ENCODE measurements around the gene EPS8L2. TPM values are rescaled to one million over a fixed set of nuclear protein-coding genes. Genes with fewer than 3 reads are reported as not detected.

EPS8L2 gene
- total and polyA plus RNA-seq, 8 donors = 52.5 to 190 (median 80.7) TPM

- Histone ChIP-seq H3K36me3 (peaks cover 0 to 49% of the 10 kb centered on the region in 2 donors), H3K27me3 (peaks cover 0 to 41% of the 10 kb centered on the region in 2 donors), H3K4me3 (no peak overlapping the region), H3K9me3 (no peaks in the 10 kb centered on the region), H3K4me1 (peaks cover 14 to 59% of the 10 kb centered on the region in 2 donors), H3K27ac (peak overlapping the region; percentile 53 to 59)
- DNase-seq (no peak), ATAC-seq (no peak)
- TF ChIP-seq CTCF (IDR thresholded peaks at IDR 0.05) = no peak
- intact Hi-C loops (cut with DNase I) = no loop called here
These were observed 1.8 kb upstream of the EPS8L2 start for GRCh38 chr11:704228-704674.

- Histone ChIP-seq H3K4me3 (peak overlapping the region; percentile 40 to 50), H3K27me3 (peaks cover 0 to 49% of the 10 kb centered on the region in 2 donors), H3K9me3 (no peaks in the 10 kb centered on the region), H3K27ac (peak overlapping the region; percentile 53 to 59), H3K36me3 (peaks cover 0 to 42% of the 10 kb centered on the region in 2 donors), H3K4me1 (peaks cover 14 to 56% of the 10 kb centered on the region in 2 donors)
- TF ChIP-seq CTCF (IDR thresholded peaks at IDR 0.05) = no peak
- peak; percentile 69 for ATAC-seq
- intact Hi-C loops (cut with DNase I) = no loop called here
- peak in 2 of 4 donors; percentile 79 to 89 for DNase-seq
These were observed 1.0 kb upstream of the EPS8L2 start for GRCh38 chr11:704781-705645.

- H3K4me3 ChIP-seq = peak overlapping the region; percentile 40 to 50
- H3K27ac ChIP-seq = peak overlapping the region; percentile 26 to 72
- no peaks in the 10 kb centered on the region for H3K9me3 ChIP-seq
- ATAC-seq (peak; percentile 2), DNase-seq (no peak)
- peaks cover 0 to 31% of the 10 kb centered on the region in 2 donors for H3K36me3 ChIP-seq
- peaks cover 14 to 65% of the 10 kb centered on the region in 2 donors for H3K4me1 ChIP-seq
- intact Hi-C loops (cut with DNase I) = no loop called here
- H3K27me3 ChIP-seq = peaks cover 0 to 58% of the 10 kb centered on the region in 2 donors
- no peak for TF ChIP-seq CTCF (IDR thresholded peaks at IDR 0.05)
These were observed 467 bp downstream of the EPS8L2 start for GRCh38 chr11:706439-706956.

GRCh38 chr11:706957-707816 lies 1.2 kb downstream of the EPS8L2 start:
- Histone ChIP-seq H3K4me3 (peak overlapping the region; percentile 40 to 50), H3K4me1 (peaks cover 14 to 60% of the 10 kb centered on the region in 2 donors), H3K27ac (peak overlapping the region; percentile 48 to 72), H3K27me3 (peaks cover 0 to 58% of the 10 kb centered on the region in 2 donors), H3K9me3 (no peaks in the 10 kb centered on the region), H3K36me3 (peaks cover 0 to 25% of the 10 kb centered on the region in 2 donors)
- ATAC-seq (peak; percentile 60), DNase-seq (peak in 2 of 4 donors; percentile 68 to 85)
- TF ChIP-seq CTCF (IDR thresholded peaks at IDR 0.05) = no peak
- intact Hi-C loops (cut with DNase I) = no loop called here
